ENCODE measurements around the gene SERPINB5.

DNA sequence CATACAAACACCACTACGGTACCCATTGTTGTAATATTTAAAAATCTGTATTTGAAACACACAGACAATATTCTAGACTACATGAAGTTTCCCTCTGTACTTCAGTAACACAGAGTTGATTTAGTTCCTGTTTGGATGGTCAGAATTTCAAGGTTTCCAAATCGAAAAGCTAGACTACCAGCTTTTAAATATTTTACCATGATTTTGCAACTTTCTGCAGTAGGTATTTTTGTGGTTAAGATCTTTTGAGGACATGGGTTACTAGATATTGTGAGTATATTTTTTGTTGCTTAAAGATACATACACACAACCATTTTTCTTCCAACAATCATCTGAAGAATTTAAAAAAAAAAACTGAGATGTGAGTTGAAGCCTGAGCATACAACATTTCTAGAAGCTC is 10.9 kb downstream of the SERPINB5 start:
- TF ChIP-seq, protein P1, sequence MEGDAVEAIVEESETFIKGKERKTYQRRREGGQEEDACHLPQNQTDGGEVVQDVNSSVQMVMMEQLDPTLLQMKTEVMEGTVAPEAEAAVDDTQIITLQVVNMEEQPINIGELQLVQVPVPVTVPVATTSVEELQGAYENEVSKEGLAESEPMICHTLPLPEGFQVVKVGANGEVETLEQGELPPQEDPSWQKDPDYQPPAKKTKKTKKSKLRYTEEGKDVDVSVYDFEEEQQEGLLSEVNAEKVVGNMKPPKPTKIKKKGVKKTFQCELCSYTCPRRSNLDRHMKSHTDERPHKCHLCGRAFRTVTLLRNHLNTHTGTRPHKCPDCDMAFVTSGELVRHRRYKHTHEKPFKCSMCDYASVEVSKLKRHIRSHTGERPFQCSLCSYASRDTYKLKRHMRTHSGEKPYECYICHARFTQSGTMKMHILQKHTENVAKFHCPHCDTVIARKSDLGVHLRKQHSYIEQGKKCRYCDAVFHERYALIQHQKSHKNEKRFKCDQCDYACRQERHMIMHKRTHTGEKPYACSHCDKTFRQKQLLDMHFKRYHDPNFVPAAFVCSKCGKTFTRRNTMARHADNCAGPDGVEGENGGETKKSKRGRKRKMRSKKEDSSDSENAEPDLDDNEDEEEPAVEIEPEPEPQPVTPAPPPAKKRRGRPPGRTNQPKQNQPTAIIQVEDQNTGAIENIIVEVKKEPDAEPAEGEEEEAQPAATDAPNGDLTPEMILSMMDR (IDR thresholded peaks at IDR 0.05), result no peak
- TF ChIP-seq POLR2AphosphoS5 (IDR thresholded peaks at IDR 0.05; ENCODE audit: low read depth, low read length) (no peak), SIN3A (IDR thresholded peaks at IDR 0.05; ENCODE audit: borderline replicate concordance, insufficient read depth, low read depth, low read length) (no peak), TCF7L2 (IDR thresholded peaks at IDR 0.05; ENCODE audit: low read depth, low read length) (no peak)
